Activated CD4-positive, CD25-positive, alpha-beta regulatory T cell (primary cell): Measurements from ENCODE around the gene ARHGEF17.

Experiments
- DNase-seq, 4 experiments: peaks; one replicate each; lab custom pipeline; 2025; lab: John Stamatoyannopoulos, UW

ARHGEF17 gene

DNA sequence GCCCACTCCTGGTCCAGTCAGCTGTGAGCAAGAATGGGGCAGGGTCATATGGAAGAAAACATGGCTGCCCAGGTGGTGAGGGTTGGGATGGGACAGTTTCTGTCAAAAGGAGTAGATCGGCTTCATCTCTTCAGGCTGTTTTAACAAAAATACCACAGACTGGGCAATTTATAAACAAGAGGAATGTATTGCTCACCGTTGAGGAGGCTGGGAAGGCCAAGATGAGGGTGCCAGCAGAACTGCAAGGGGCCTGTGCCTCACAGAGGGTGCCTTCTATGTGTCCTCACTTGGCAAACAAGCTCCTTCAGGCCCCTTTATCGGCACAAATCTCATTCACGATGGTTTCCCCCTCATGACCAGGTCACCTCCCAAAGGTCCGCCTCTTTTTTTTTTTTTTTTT, 50.0 kb downstream of the ARHGEF17 start:
- no peak for DNase-seq

- no peak for DNase-seq
These were observed 51.3 kb downstream of the ARHGEF17 start for GRCh38 chr11:73359341-73359740.

DNA sequence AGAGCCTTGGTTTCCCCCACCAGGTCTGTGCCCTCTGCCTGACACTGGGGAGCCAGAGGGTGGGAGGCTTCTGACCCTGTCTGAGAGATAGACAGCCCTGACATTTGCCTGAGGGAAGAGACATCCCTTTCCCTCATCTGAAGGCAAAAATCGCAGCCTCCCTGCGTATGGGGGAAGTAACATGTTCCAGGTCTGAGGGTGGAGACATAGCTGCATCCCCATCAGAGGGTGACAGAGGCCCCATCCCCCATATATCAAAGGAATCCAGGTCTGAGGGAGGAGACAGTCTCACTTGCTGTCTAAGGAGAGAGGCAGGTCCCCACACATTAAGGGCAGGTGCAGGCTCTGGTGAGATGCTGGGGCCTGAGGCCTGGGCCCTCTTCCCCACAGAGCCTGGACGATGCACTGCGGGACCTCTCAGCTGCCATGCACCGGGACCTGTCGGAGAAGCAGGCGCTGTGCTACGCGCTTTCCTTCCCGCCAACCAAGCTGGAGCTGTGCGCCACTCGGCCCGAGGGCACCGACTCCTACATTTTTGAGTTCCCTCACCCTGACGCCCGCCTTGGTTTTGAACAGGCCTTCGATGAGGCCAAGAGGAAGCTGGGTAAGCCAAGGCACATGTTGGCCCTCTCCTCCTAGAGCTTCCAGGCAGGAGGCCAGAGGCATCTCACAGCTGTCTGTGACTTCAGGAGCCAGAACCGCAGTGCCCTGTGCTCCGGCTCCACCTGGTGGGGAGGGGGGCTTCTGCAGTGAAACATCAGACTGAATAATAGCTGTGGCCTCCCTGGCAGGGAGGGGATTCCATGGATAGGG, 52.1 kb downstream of the ARHGEF17 start:
- DNase-seq, result peak in 1 of 4 experiments; percentile 11

DNA sequence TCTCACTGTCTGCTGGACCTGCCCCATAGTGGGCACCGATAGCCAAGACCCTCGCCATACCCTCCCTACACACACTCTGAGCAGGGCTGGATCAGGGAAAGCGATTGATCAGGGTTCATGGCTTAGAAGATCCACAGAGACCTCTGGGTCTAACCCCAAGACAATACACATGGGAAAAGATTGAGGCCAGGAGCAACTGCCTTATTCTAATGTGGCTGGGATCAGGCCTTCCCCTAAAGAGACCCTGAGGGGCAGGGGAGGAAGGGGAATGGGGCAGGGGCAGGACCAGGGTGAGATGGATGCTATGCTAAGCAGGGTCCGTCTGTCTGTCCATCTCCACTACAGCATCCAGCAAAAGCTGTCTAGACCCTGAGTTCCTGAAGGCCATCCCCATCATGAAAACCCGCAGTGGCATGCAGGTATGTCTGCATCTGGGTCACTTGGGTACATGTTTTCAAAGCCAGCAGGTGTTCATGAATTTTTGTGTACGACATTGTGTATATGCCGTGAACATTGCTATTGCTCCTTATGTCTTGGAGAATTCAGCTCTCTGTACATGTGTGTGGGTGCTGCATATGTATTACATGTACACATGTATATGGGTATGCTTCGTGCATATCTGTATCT, 52.8 kb downstream of the ARHGEF17 start:
- no peak for DNase-seq

GRCh38 chr11:73361953-73362776, 54.1 kb downstream of the ARHGEF17 start:
- no peak for DNase-seq

GRCh38 chr11:73363147-73363546, 55.1 kb downstream of the ARHGEF17 start:
- no peak for DNase-seq

DNA sequence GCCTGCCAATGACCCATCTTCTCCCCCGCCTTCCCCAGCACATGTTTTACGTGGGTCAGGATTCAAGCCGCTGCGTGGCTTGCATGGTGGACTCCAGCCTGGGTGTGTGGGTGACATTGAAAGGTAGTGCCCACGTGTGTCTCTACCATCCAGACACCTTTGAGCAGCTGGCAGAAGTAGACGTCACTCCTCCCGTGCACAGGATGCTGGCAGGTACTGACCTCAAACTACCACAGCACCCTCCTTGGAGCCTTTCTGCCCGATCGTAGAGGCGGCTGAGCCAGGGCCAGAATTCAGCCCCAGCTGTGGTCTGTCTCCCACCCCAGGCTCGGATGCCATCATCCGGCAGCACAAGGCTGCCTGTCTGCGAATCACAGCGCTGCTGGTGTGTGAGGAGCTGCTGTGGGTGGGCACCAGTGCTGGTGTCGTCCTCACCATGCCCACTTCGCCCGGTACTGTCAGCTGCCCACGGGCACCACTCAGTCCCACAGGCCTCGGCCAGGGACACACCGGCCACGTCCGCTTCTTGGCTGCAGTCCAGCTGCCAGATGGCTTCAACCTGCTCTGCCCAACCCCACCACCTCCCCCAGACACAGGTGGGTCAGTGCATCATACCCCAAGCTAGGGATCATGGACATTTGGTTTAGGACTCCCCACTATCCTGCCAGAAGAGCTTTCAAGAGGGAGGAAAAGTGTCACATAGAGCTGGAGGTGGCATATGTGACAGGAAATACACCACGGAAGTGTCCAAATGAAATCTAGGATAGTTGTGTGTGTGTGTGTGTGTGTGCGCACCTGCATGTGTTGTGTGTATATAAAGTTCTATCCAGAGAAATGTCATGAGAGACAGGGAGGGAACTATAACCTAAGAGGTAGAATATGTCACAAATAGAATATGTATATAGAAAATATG, 57.5 kb downstream of the ARHGEF17 start:
- DNase-seq, result no peak

DNA sequence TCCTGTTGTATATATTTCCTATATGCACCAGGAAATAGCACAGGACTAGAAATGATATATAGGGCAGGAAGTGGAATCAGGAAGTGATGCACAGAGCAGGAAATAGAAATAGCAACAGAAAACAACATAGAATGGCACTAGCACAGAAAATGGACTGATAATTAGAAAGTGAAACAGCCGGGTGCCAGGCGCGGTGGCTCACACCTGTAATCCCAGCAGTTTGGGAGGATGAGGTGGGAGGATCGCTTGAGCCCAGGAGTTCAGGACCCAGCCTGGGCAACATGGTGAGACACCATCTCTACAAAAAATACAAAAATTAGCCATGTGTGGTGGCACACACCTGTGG, 58.2 kb downstream of the ARHGEF17 start:
- no peak for DNase-seq

GRCh38 chr11:73366953-73367352, 58.9 kb downstream of the ARHGEF17 start:
- DNase-seq, result no peak

DNA sequence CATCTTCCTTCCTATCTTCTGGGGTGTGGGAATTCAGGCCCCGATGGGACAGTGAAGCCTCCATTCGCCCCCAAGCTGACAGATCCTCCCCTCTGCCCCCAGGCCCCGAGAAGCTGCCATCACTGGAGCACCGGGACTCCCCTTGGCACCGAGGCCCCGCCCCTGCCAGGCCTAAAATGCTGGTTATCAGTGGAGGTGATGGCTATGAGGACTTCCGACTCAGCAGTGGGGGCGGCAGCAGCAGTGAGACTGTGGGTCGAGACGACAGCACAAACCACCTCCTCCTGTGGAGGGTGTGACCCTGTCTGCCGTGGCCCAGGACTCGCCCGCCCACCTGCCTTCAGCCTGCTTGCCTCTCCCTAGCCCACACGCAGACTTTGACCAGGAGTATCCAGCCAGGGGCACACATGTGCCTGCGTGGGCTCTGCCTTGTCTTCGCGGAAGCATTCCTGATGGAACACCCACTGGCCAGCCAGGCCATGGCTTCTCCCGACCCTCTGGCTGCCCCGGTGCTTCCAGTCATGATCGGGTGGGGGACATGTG, 59.5 kb downstream of the ARHGEF17 start:
- DNase-seq, result no peak

- no peak for DNase-seq
These were observed 64.4 kb downstream of the ARHGEF17 start for GRCh38 chr11:73372375-73372993.

DNA sequence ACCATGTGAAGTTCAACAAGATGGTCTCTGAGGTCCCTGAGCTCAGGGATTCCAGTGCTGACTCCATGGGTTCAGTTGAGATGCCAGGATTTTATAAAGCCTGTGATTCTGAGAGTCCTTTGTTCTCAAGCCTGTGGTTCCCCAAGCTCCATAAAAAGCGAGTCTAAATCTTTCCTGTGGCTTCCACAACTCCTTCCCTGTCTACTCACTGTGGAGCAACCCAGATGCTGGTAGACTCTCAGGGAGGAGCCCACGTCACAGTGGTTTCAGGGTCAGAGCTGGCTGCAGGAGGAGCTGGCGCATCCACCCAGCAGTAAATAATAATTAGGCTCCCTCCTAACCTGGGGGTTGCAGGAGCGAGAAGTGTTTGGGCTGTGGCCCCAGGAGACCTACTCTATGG, 66.1 kb downstream of the ARHGEF17 start:
- no peak for DNase-seq

- DNase-seq, result no peak
These were observed 67.7 kb downstream of the ARHGEF17 start for GRCh38 chr11:73375830-73376159.

- peak; percentile 82 to 91 (median 88) for DNase-seq
These were observed 68.2 kb downstream of the ARHGEF17 start, which contains the start of gene RELT for GRCh38 chr11:73376160-73376802. TSS of gene RELT (plus strand) at chr11:73376399. CDS start at chr11:73389137, 12,738 bp downstream.

GRCh38 chr11:73376803-73377629, 68.9 kb downstream of the ARHGEF17 start:
- peak in 3 of 4 experiments; percentile 22 to 47 (median 37) for DNase-seq

GRCh38 chr11:73379189-73379880, 71.3 kb downstream of the ARHGEF17 start:
- DNase-seq, result no peak

DNA sequence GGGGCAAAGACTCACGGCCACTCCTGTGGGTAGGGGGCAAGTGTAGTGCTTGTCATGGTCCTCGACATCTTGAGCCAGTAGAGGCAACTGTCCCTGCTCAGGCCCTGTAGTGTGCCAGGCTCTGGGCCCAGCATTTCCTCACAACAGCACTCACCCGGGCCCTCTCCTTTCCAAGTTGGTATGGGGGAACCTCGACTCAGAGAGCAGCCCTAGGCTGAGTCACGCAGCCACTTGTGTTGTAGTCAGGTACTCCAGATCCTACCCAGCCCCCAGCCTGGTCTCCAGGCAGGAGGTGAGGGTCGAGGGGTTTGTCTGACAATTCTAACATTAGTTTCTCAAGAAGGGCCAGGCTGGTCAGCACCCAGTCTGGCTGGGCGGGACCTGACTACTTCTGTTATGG, 72.3 kb downstream of the ARHGEF17 start:
- no peak for DNase-seq

GRCh38 chr11:73380897-73381410, 72.9 kb downstream of the ARHGEF17 start:
- no peak for DNase-seq

- no peak for DNase-seq
These were observed 73.5 kb downstream of the ARHGEF17 start for GRCh38 chr11:73381589-73381988.
